IMR-90 (cell line): ENCODE results near the gene FAM193A. TPM values are rescaled to one million over a fixed set of nuclear protein-coding genes. Genes with fewer than 3 reads are reported as not detected.

ENCODE experiments used
- ATAC-seq: fragments of 200-7000 bp; cut with Tn5 transposase; 2 replicates; pipeline ENCODE4 v1.9.1; 2020; ENCODE audit warnings: low read depth, mild to moderate bottlenecking, moderate library complexity
- BruUV-seq: library from RNA; stranded (reverse); fragments of 400-500 nt; replicated peaks from 2 replicates; lab custom pipeline; 2021; lab: Mats Ljungman, UMichigan
- CTCF ChIA-PET: fragments of 300-600 bp; formaldehyde crosslinking; extraction: SDS; loops from one replicate; lab custom pipeline; 2021; ENCODE audit warnings: antibody characterized with exemption; lab: Yijun Ruan, JAX
- POLR2A ChIA-PET: fragments of 300-600 bp; sonication (Branson Sonifier 250); formaldehyde crosslinking; loops from one replicate; lab custom pipeline; 2022; ENCODE audit warnings: antibody characterized with exemption; ENCODE audit not compliant: unreplicated experiment; lab: Charles Lee
- DNase-seq: peaks from one replicate; pipeline ENCODE4 v3.0.0; 2013
- H2AFZ ChIP-seq: replicated peaks from 2 replicates; pipeline ENCODE3; 2013; ENCODE audit warnings: low read length, mild to moderate bottlenecking; ENCODE audit not compliant: poor library complexity
- H2AK5ac ChIP-seq: 2 replicates; pipeline ENCODE4 v1.6.1; 2013; ENCODE audit warnings: low read depth, low read length, inconsistent platforms
- H2AK9ac ChIP-seq: replicated peaks from 2 replicates; pipeline ENCODE3; 2013; ENCODE audit warnings: mild to moderate bottlenecking, low read depth, low read length, moderate library complexity; ENCODE audit not compliant: poor library complexity
- H2BK120ac ChIP-seq: 2 replicates; pipeline ENCODE4 v1.6.1; 2013; ENCODE audit warnings: low read depth, low read length, inconsistent platforms
- H2BK15ac ChIP-seq: 3 replicates; pipeline ENCODE4 v1.6.1; 2013; ENCODE audit warnings: low read depth, low read length, inconsistent platforms
- H2BK20ac ChIP-seq: 2 replicates; pipeline ENCODE4 v1.6.1; 2013; ENCODE audit warnings: low read depth, mild to moderate bottlenecking, inconsistent platforms, low read length, moderate library complexity
- H2BK5ac ChIP-seq: 2 replicates; pipeline ENCODE4 v1.6.1; 2013; ENCODE audit warnings: mild to moderate bottlenecking, low read depth, low read length, inconsistent platforms; ENCODE audit not compliant: poor library complexity, severe bottlenecking
- H3K14ac ChIP-seq: replicated peaks from 2 replicates; pipeline ENCODE4 v1.6.1; 2013; ENCODE audit warnings: low read depth, low read length, inconsistent platforms
- H3K18ac ChIP-seq: 2 replicates; pipeline ENCODE4 v1.6.1; 2013; ENCODE audit warnings: low read depth, low read length, control low read depth
- H3K23ac ChIP-seq: 2 replicates; pipeline ENCODE4 v1.6.1; 2013; ENCODE audit warnings: low read depth, low read length, inconsistent platforms
- H3K27ac ChIP-seq: 2 replicates; pipeline ENCODE4 v1.5.1; 2013; ENCODE audit warnings: mild to moderate bottlenecking, control low read depth, low read length; ENCODE audit not compliant: insufficient read depth
- H3K27me3 ChIP-seq: 2 replicates; pipeline ENCODE4 v1.6.1; 2013; ENCODE audit warnings: low read length; ENCODE audit not compliant: control insufficient read depth, insufficient read depth
- H3K36me3 ChIP-seq: 2 replicates; pipeline ENCODE4 v1.6.1; 2013; ENCODE audit warnings: low read length, mixed read lengths; ENCODE audit not compliant: control insufficient read depth, insufficient read depth
- H3K4ac ChIP-seq: 2 replicates; pipeline ENCODE4 v1.6.1; 2013; ENCODE audit warnings: low read depth, low read length, inconsistent platforms
- H3K4me1 ChIP-seq: 2 replicates; pipeline ENCODE4 v1.6.1; 2013; ENCODE audit warnings: low read length, mixed read lengths; ENCODE audit not compliant: control insufficient read depth, insufficient read depth
- H3K4me2 ChIP-seq: 2 replicates; pipeline ENCODE4 v1.6.1; 2013; ENCODE audit warnings: low read depth, mild to moderate bottlenecking, control low read depth, low read length, moderate library complexity
- H3K4me3 ChIP-seq: 2 replicates; pipeline ENCODE4 v1.5.1; 2013; ENCODE audit warnings: low read depth, mild to moderate bottlenecking, control low read depth, low read length, moderate library complexity; ENCODE audit not compliant: insufficient read depth
- H3K56ac ChIP-seq: 2 replicates; pipeline ENCODE4 v1.6.1; 2013; ENCODE audit warnings: low read length, inconsistent platforms; ENCODE audit not compliant: insufficient read depth; ENCODE audit errors: extremely low read depth
- H3K79me1 ChIP-seq, 2 experiments: 2 replicates each; pipeline ENCODE4 v1.6.1; 2013; ENCODE audit warnings: low read length in 2 of 2, inconsistent platforms in 1 of 2, low read depth in 1 of 2
- H3K9ac ChIP-seq: 2 replicates; pipeline ENCODE4 v1.6.1; 2013; ENCODE audit warnings: low read depth, low read length, control low read depth
- H3K9me1 ChIP-seq: 2 replicates; pipeline ENCODE4 v1.6.1; 2013; ENCODE audit warnings: low read length, inconsistent platforms; ENCODE audit not compliant: insufficient read depth
- H3K9me3 ChIP-seq: 2 replicates; pipeline ENCODE4 v1.6.1; 2013; ENCODE audit warnings: low read length; ENCODE audit not compliant: control insufficient read depth, insufficient read depth
- H4K20me1 ChIP-seq: 2 replicates; pipeline ENCODE4 v1.6.1; 2013; ENCODE audit warnings: low read length, inconsistent platforms; ENCODE audit not compliant: insufficient read depth
- H4K5ac ChIP-seq: 2 replicates; pipeline ENCODE4 v1.6.1; 2013; ENCODE audit warnings: mild to moderate bottlenecking, low read depth, low read length, control low read depth
- H4K8ac ChIP-seq, 2 experiments: 2 replicates each; pipeline ENCODE4 v1.6.1; 2013; ENCODE audit warnings: low read depth in 2 of 2, low read length in 2 of 2, control low read depth in 1 of 2, inconsistent platforms in 1 of 2
- H4K91ac ChIP-seq: 2 replicates; pipeline ENCODE4 v1.6.1; 2013; ENCODE audit warnings: low read depth, low read length, inconsistent platforms; ENCODE audit not compliant: insufficient read depth
- CHD1 ChIP-seq: IDR thresholded peaks from 2 replicates; pipeline ENCODE4 v1.6.1; 2012; ENCODE audit warnings: low read depth, low read length, improper control_type of control experiment
- CTCF ChIP-seq: conservative IDR thresholded peaks from 2 replicates; pipeline ENCODE4 v1.5.1; 2012; ENCODE audit warnings: mild to moderate bottlenecking, low read depth, low read length, improper control_type of control experiment
- FOS ChIP-seq: fragments of 150-350 bp; IDR thresholded peaks from 2 replicates; pipeline ENCODE4 v1.6.1; 2016; ENCODE audit warnings: low read depth, low read length
- RAD21 ChIP-seq: IDR thresholded peaks from 2 replicates; pipeline ENCODE4 v1.6.1; 2012; ENCODE audit warnings: low read length, improper control_type of control experiment
- RFX5 ChIP-seq: IDR thresholded peaks from 2 replicates; pipeline ENCODE4 v1.8.0; 2012; ENCODE audit warnings: low read depth, mild to moderate bottlenecking, low read length, moderate library complexity
- SMC3 ChIP-seq: fragments of 150-350 bp; IDR thresholded peaks from 2 replicates; pipeline ENCODE4 v1.6.1; 2016; ENCODE audit warnings: low read depth, mild to moderate bottlenecking, antibody characterized with exemption, low read length, moderate library complexity
- WGBS, 2 experiments: methylation state at CpG; one replicate each; pipeline versions ENCODE4 v1.1.5 to v1.1.7; 2013; ENCODE audit warnings: missing lambda C conversion rate in 2 of 2; ENCODE audit not compliant: insufficient read length in 1 of 2; ENCODE audit errors: extremely low coverage in 2 of 2; 5-methylcytosine and 5-hydroxymethylcytosine counted together
- dilution Hi-C: fragments of 300-500 bp; cut with HindIII; formaldehyde crosslinking; loops from one replicate; pipeline ENCODE4 v1.14.3; 2018; ENCODE audit warnings: low sequenced_read_pairs; ENCODE audit not compliant: unreplicated experiment
- in situ Hi-C: fragments of 300-500 bp; cut with MboI; formaldehyde crosslinking; loops from 3 replicates; pipeline ENCODE4 v1.14.3; 2019; ENCODE audit warnings: low sequenced_read_pairs, inconsistent platforms, mixed read lengths
- intact Hi-C: fragments of 100-400 bp; cut with micrococcal nuclease; formaldehyde crosslinking; loops from 2 replicates; pipeline ENCODE4 v1.10.0; 2022
- polyA plus RNA-seq, 3 experiments: library from polyadenylated mRNA; depleted of rRNA; stranded (reverse); fragments of >200 nt; gene quantifications; 2 replicates each; pipeline ENCODE4 v1.2.3, GENCODE V29; 2012; ENCODE audit warnings: low replicate concordance in 1 of 3
- total RNA-seq: library from RNA; depleted of rRNA; stranded (reverse); fragments of >200 nt; gene quantifications from 2 replicates; pipeline ENCODE4 v1.2.3, GENCODE V29; 2012

The FAM193A gene
- total and polyA plus RNA-seq, 2 of the 4 experiments (the other 2 are of a cell fraction), result 6.8 to 11.0 TPM

- in situ Hi-C loops (loop anchor here (25.0 kb wide), 1 partner anchor 270 kb away; no protein-coding TSS in a partner anchor), dilution Hi-C loops (no loop called here), intact Hi-C loops (no loop called here)
- H2AK5ac ChIP-seq, result no peak overlapping the region
- H2BK120ac ChIP-seq, result no peak overlapping the region
- 65% methylated on average over 7 of the region's 11 CpGs; no CpG with 5 or more reads in 1 of the 2 experiments for WGBS, 2 experiments
- H2BK15ac ChIP-seq, result no peak overlapping the region
- no peak overlapping the region for H2BK5ac ChIP-seq
- H3K36me3 ChIP-seq, result no peaks in the 10 kb centered on the region
- H3K9me3 ChIP-seq, result no peaks in the 10 kb centered on the region
- no peak overlapping the region for H3K4me2 ChIP-seq
- no peak for ATAC-seq
- no peak overlapping the region for H4K91ac ChIP-seq
- H2AFZ ChIP-seq, result no peak overlapping the region
- H2AK9ac ChIP-seq, result no peak overlapping the region
- no peak overlapping the region for H3K18ac ChIP-seq
- no TSS peak for BruUV-seq
- no peak overlapping the region for H3K4me3 ChIP-seq
- no peak overlapping the region for H3K4ac ChIP-seq
- no peaks in the 10 kb centered on the region for H3K79me1 ChIP-seq
- ChIA-PET CTCF (no interaction called here), POLR2A (no interaction called here)
- H3K56ac ChIP-seq, result no peak overlapping the region
- no peak overlapping the region for H3K27ac ChIP-seq
- no peak overlapping the region for H4K8ac ChIP-seq
- DNase-seq, result no peak
- H4K20me1 ChIP-seq, result no peaks in the 10 kb centered on the region
- H3K9me1 ChIP-seq, result no peaks in the 10 kb centered on the region
- no peak overlapping the region for H3K14ac ChIP-seq
- TF ChIP-seq FOS (no peak), CTCF (no peak), RFX5 (no peak), CHD1 (no peak), SMC3 (no peak), RAD21 (no peak)
- peaks cover 8% of the 10 kb centered on the region; the same call in 1 of the 2 replicates for H3K4me1 ChIP-seq
- no peak overlapping the region for H3K23ac ChIP-seq
- no peak overlapping the region for H3K9ac ChIP-seq
- H3K27me3 ChIP-seq, result no peaks in the 10 kb centered on the region
- H4K5ac ChIP-seq, result no peak overlapping the region
- H2BK20ac ChIP-seq, result no peak overlapping the region
Observed at GRCh38 chr4:2767705-2768074, 231.2 kb downstream of the FAM193A start.
